ENCODE results near the gene JARID2. TPM values are rescaled to one million over a fixed set of nuclear protein-coding genes. Genes with fewer than 3 reads are reported as not detected.
"Not testable (repeated sequence)": the region's sequence is repeated elsewhere in the genome, so short reads cannot be mapped to it uniquely, and the experiment has no call there.

JARID2 gene
- total RNA-seq, 8 experiments from 2014 or later: 11.8 to 39.9 (median 30.7) TPM

DNA sequence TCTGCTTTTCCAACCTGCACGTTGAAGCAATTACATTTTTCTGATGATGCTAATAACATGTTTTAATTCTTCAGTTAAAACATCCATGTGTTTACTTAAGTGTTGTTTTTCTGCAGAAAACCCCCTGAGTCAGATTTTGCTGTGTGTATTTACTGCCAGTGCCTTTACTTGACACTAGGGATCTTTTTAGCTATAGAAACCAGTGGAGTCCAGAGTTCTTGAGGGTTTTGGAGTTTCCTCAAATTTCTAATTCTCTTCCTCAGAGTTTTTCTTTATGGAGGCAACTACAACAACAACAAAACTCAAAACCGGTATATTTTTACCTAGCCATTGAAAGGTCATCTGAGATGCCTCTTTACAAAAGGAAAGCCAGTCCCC lies 168.4 kb downstream of the JARID2 start:
- in situ Hi-C loops (cut with MboI; ENCODE audit: low pct_unique_long_range_greater_than_20kb in 2 of 9, low sequenced_read_pairs in 9 of 9, unreplicated experiment in 9 of 9): no loop called here
- WGBS, 10 experiments: 20 to 100% (median 41%) methylated on average over 1 to 2 of the region's 2 CpGs; no CpG with 5 or more reads in 1 of the 10 experiments
- Histone ChIP-seq H3K27ac (no peak overlapping the region), H3K4me3 (no peak overlapping the region), H3K4me1 (replicated peaks in 1 of 2) (peaks cover 0 to 3% of the 10 kb centered on the region in 2 donors)
- no peak for ATAC-seq (replicated peaks in 6 of 8)

DNA sequence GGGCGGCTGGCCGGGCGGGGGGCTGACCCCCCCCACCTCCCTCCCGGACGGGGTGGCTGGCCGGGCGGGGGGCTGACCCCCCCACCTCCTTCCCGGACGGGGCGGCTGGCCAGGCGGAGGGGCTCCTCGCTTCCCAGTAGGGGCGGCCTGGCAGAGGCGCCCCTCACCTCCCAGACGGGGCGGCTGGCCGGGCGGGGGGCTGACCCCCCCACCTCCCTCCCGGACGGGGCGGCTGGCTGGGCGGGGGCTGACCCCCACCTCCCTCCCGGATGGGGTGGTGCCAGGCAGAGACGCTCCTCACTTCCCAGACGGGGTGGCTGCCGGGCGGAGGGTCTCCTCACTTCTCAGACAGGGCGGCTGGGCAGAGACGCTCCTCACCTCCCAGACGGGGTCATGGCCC lies 169.8 kb downstream of the JARID2 start:
- H3K27ac ChIP-seq; H3K4me3 ChIP-seq; ATAC-seq (replicated peaks in 6 of 8); in situ Hi-C loops (cut with MboI; ENCODE audit: low pct_unique_long_range_greater_than_20kb in 2 of 9, low sequenced_read_pairs in 9 of 9, unreplicated experiment in 9 of 9); H3K4me1 ChIP-seq (replicated peaks in 1 of 2): not testable (repeated sequence)
- no CpG with 5 or more reads among the region's 30 CpGs for WGBS, 10 experiments

DNA sequence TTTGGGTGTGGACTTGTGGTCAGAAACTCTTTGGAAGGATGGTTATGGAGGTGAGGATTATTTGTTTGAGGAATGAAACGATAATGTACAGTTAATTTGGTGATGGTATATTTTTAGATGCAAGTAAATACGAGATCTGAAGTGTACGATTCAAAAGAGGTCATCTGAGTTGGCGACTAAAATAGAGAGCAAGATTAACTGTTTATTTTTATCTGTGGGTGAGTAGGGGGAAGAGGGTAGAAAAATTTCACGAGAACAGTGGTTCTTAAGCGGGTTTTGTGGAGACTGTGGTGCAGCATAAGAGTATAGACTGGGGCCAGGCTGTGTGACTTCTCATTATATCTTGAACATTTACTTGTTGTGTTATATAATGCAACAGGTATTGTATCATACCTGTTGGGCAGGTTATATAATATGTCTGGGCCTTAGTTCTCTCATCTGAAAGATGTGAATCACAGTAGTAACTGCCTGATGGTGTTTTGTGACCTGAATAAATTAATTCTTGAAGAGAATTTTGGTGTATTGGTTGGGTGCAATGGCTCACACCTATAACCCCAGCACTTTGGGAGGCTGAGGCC lies 171.2 kb downstream of the JARID2 start:
- in situ Hi-C loops (cut with MboI; ENCODE audit: low pct_unique_long_range_greater_than_20kb in 2 of 9, low sequenced_read_pairs in 9 of 9, unreplicated experiment in 9 of 9): no loop called here
- no peak for ATAC-seq (replicated peaks in 6 of 8)
- WGBS, 10 experiments: 81 to 100% (median 100%) methylated on average over 1 to 6 of the region's 6 CpGs
- Histone ChIP-seq H3K27ac (no peak overlapping the region), H3K4me1 (replicated peaks in 1 of 2) (peaks cover 16 to 18% of the 10 kb centered on the region in 2 donors), H3K4me3 (no peak overlapping the region)

DNA sequence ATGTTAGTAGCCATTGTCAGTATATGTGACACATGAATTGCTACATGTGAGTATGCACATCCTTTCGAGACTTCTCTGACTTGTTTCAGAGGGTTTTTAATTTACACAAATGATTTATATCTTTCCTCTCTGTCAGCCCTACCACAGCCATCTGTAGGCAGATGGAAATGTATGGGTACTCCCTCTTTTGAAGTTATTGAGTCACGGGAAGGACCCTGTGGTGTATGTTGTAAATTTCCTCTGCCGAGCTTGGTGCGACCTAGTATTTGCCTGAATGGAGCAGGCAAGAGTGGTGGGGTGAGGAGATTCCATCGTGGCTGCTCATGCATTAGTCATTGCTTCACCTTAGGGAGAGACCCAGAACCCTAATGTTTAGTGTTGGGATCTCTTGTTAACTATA lies 171.9 kb downstream of the JARID2 start:
- in situ Hi-C loops (cut with MboI; ENCODE audit: low pct_unique_long_range_greater_than_20kb in 2 of 9, low sequenced_read_pairs in 9 of 9, unreplicated experiment in 9 of 9): no loop called here
- Histone ChIP-seq H3K4me1 (replicated peaks in 1 of 2) (peaks cover 19 to 25% of the 10 kb centered on the region in 2 donors), H3K27ac (no peak overlapping the region), H3K4me3 (no peak overlapping the region)
- peak in 3 of 8 experiments; percentile 23 to 40 (median 26) for ATAC-seq (replicated peaks in 6 of 8)
- 14 to 100% (median 70%) methylated on average over 1 to 5 of the region's 5 CpGs; no CpG with 5 or more reads in 1 of the 10 experiments for WGBS, 10 experiments

DNA sequence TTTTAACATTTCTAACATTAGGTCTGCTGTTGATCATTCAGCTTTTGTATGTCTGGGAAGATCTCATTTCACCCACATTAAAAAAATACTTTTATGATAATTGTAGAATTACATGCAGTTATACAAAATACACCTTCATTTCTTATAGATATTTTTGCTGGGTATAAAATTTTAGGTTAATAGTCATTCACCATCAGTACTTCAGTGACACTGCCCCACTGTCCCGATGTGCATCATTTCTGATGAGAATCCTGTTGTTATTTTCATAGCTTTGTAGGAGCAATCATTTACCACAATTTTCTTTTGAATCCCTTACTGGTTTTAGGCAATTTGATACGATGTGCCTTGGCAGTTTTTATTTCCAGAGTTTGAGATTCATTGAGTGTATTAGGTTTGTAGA lies 173.6 kb downstream of the JARID2 start:
- Histone ChIP-seq H3K4me3 (no peak overlapping the region), H3K4me1 (replicated peaks in 1 of 2) (peaks cover 19 to 25% of the 10 kb centered on the region in 2 donors), H3K27ac (no peak overlapping the region)
- ATAC-seq (replicated peaks in 6 of 8): no peak
- 83 to 100% (median 95%) methylated on average over 1 to 2 of the region's 2 CpGs for WGBS, 10 experiments
- in situ Hi-C loops (cut with MboI; ENCODE audit: low pct_unique_long_range_greater_than_20kb in 2 of 9, low sequenced_read_pairs in 9 of 9, unreplicated experiment in 9 of 9): no loop called here

DNA sequence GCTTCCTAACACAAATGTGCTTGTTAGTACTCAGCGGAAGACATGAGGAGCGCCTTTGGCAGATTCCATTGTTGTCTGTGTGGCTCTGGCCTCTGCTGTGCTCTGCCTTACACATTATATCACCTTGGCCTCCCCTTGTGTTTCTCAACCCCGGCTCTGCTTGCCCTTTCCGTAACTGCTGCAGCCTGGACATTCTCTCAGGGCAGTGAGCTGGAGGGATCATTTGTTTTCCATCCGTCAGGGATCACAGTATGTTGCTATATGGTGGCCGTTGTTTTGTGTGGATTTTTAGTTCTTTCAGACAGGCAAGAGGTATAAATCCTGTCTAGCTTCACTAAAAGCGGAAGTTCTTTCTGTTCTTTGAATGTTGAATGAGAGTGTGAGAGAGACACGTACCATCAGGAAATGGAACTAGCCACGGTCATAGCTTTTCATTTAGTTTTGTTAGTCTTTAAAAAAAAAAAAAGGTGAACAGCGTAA lies 175.1 kb downstream of the JARID2 start:
- in situ Hi-C loops (cut with MboI; ENCODE audit: low pct_unique_long_range_greater_than_20kb in 2 of 9, low sequenced_read_pairs in 9 of 9, unreplicated experiment in 9 of 9): no loop called here
- peak overlapping the region; percentile 48 to 56 for H3K27ac ChIP-seq
- 27 to 87% (median 35%) methylated on average over 2 to 10 of the region's 10 CpGs for WGBS, 10 experiments
- peak overlapping the region in 1 of 5 donors; percentile 3 for H3K4me3 ChIP-seq
- ATAC-seq (replicated peaks in 6 of 8): peak in 5 of 8 experiments; percentile 90 to 97 (median 95)
- peaks cover 22 to 25% of the 10 kb centered on the region in 2 donors for H3K4me1 ChIP-seq (replicated peaks in 1 of 2)

DNA sequence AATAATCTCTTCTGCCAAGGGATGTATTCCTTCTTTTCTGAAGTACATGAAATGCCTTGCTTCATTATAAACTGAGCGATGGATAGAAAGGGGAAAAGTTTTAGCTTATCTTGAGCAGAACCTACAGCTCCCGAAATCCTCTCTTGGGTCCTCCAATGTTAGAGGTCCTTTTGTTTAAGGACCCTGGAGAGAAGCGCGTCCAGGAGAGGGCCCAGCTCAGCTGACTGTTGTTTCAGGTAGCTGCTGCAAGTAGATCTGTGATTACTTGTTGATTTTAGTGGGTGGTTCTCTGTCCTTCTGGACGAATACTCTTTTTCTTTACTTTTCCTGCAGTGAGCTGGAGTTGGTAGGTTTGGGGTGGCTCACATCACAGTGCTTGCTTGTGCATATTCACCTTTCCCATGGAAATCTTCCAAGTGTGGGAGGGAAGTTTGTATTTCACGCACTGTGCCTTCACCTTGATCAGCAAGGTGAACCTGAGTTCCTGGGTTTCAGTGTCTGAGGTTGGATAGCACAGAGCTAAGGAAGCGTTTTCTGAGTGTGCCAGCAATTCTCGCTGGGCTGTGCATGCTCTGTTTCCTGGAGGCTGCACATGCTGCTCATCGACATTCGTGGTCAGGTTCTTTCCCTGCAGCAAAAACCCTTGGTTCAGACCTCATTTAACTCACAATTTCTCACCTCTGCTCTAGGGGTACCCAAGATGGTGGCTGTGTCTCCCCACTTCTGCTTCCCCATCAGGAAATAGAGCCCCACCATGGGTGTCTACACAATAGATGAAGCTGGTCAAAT lies 176.3 kb downstream of the JARID2 start:
- Histone ChIP-seq H3K27ac (no peak overlapping the region), H3K4me1 (replicated peaks in 1 of 2) (peaks cover 32 to 34% of the 10 kb centered on the region in 2 donors)

DNA sequence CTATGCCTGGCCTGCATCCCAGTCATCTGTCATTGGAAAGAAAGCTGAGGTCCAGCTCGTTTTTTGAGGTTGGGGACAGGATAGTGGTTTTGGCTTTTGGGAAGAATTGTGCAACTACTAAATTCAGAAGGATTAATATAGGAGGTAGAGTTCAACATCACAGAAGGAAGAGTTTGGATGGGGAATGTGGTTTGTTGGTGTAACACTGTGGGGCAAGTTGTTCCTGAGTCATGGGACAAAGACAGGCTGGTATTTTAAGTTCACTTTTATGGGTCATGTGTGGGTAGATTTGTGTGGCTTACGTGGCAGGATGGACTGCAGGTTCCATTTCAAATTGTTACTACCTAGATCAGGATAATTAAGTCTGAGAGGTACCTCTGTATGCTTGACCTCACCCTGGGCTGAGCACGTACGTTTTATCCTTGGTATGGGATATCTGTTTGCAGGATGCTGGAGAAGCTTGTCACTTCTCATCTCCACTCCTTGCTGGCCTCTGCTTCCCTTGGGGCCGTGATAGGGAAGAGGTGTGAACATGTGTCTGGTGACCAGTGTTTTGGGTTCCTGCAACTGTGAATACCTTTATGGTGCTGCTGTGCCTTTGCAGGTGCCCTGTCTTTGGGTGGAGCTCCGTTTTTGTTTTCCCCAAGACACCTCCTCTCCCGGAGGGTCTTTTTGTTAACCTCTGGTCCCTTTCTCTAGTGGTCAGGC lies 177.6 kb downstream of the JARID2 start:
- ATAC-seq (replicated peaks in 6 of 8): no peak
- in situ Hi-C loops (cut with MboI; ENCODE audit: low pct_unique_long_range_greater_than_20kb in 2 of 9, low sequenced_read_pairs in 9 of 9, unreplicated experiment in 9 of 9): no loop called here
- Histone ChIP-seq H3K27ac (no peak overlapping the region), H3K4me3 (no peak overlapping the region), H3K4me1 (replicated peaks in 1 of 2) (peaks cover 41 to 47% of the 10 kb centered on the region in 2 donors)
- 67 to 100% (median 80%) methylated on average over 1 to 4 of the region's 7 CpGs; no CpG with 5 or more reads in 3 of the 10 experiments for WGBS, 10 experiments

More for the DNA sequence above, 176.3 kb downstream of the JARID2 start:
- WGBS, 10 experiments: 69 to 100% (median 92%) methylated on average over 1 to 7 of the region's 10 CpGs; no CpG with 5 or more reads in 1 of the 10 experiments
- no peak overlapping the region for H3K4me3 ChIP-seq
- no peak for ATAC-seq (replicated peaks in 6 of 8)
- in situ Hi-C loops (cut with MboI; ENCODE audit: low pct_unique_long_range_greater_than_20kb in 2 of 9, low sequenced_read_pairs in 9 of 9, unreplicated experiment in 9 of 9): no loop called here

DNA sequence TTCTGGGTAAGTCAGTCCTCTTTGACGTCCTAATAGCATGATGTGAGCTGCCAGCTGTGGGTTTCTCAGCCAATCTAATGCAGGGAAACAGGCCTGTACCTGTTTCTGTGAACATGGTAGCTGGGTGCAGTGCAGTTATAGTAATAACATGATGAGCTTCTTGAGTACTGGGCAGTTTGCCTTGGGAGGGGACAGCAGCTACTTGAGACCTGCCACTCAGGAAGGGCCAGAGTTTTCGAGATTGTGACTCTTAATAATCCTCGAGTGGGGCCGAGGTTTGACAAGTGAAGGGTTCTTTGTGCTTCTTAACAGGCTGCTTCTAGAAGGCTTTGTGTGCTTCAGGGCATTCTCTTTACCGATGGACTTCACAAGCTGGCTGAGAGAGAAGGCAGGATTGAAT lies 180.1 kb downstream of the JARID2 start:
- no peak overlapping the region for H3K27ac ChIP-seq
- in situ Hi-C loops (cut with MboI; ENCODE audit: low pct_unique_long_range_greater_than_20kb in 2 of 9, low sequenced_read_pairs in 9 of 9, unreplicated experiment in 9 of 9): no loop called here

DNA sequence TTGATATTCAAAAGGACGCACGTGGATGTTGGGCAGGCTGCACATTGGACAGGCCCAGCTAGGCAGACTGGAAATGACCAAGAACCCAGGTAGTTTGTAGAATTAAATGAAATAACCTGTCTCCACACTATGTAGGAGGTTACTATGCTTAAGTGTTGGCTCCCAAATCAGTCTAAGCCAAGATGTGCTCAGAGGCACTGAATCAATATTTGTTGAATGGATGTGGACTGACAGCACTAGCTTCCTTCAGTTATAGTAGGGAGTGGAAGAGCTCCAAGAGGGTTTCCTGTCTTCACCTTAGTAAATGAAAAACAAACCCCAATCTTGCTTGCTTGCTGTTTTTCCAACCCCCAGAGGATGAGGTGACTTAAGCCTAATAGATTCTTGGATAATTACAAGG lies 180.5 kb downstream of the JARID2 start:
- in situ Hi-C loops (cut with MboI; ENCODE audit: low pct_unique_long_range_greater_than_20kb in 2 of 9, low sequenced_read_pairs in 9 of 9, unreplicated experiment in 9 of 9): no loop called here

More for the DNA sequence above, 180.1 kb downstream of the JARID2 start:
- H3K4me1 ChIP-seq (replicated peaks in 1 of 2): peaks cover 50 to 60% of the 10 kb centered on the region in 2 donors
- H3K4me3 ChIP-seq: no peak overlapping the region
- WGBS, 10 experiments: 68 to 100% (median 87%) methylated on average over 1 to 5 of the region's 5 CpGs; no CpG with 5 or more reads in 4 of the 10 experiments
- ATAC-seq (replicated peaks in 6 of 8): no peak

DNA sequence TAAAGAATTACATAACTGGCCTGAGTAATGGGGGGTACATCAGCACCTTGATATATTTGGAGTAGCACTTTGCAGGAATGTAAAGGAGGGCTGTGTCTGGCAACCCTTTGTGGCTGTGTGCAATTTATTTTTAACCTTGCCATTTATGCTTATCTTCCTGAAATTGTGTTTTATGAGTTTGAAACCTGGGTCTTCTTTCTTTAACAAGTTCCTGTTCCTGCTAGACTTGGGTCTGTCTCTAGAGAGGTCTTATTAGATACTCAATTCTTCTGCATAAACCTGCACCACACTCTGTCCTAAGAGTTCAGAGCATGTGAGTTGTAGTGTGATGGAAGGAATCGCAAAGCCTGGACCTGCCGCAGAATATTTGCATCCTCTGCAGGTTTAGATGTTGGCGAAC lies 181.0 kb downstream of the JARID2 start:
- peak in 1 of 8 experiments; percentile 4 for ATAC-seq (replicated peaks in 6 of 8)
- in situ Hi-C loops (cut with MboI; ENCODE audit: low pct_unique_long_range_greater_than_20kb in 2 of 9, low sequenced_read_pairs in 9 of 9, unreplicated experiment in 9 of 9): no loop called here
- Histone ChIP-seq H3K4me3 (no peak overlapping the region), H3K27ac (no peak overlapping the region), H3K4me1 (replicated peaks in 1 of 2) (peaks cover 50 to 60% of the 10 kb centered on the region in 2 donors)
- WGBS, 10 experiments: 63 to 87% (median 78%) methylated on average over 1 to 3 of the region's 3 CpGs; no CpG with 5 or more reads in 3 of the 10 experiments

More for the DNA sequence above, 180.5 kb downstream of the JARID2 start:
- Histone ChIP-seq H3K4me1 (replicated peaks in 1 of 2) (peaks cover 50 to 60% of the 10 kb centered on the region in 2 donors), H3K27ac (no peak overlapping the region), H3K4me3 (no peak overlapping the region)
- WGBS, 10 experiments: 90 to 100% (median 100%) methylated on average over 2 of the region's 2 CpGs; no CpG with 5 or more reads in 2 of the 10 experiments
- no peak for ATAC-seq (replicated peaks in 6 of 8)

DNA sequence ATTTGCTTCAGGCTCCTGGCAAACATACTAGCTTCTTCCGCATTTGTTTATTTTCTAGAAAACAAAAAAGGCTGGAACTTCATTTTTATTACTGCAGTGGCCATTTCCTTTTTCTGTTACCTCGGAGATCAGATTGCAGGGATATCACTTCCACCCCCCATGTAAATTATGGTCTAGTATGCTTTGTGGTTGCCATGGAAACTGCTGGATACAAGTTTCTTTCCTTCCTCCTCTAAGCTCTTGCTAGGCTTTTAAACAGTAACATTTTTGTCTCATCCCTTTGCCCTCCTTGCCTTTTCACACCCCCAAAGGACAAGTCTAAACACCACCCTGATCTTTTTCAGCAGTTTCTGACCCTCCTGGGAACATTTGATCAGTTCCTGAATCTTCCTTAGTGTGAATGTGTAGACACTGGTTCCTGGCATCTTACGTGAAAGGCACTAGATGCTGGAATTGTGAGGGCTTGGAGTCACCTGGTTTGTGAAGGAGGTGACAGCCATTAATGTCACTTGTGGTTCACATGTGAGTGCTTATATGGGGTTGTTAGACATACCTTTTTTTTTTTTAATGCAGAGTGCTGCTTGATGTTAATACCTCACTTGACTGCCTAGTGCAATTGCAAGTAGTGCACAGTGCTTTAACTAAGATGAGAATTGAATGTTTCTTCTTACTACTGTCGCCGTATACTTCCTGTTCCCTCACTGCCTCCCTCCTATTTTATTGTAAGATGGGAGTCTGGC lies 181.6 kb downstream of the JARID2 start:
- 25 to 100% (median 63%) methylated on average over 1 to 5 of the region's 5 CpGs for WGBS, 10 experiments
- H3K4me1 ChIP-seq (replicated peaks in 1 of 2): peaks cover 52 to 60% of the 10 kb centered on the region in 2 donors
- in situ Hi-C loops (cut with MboI; ENCODE audit: low pct_unique_long_range_greater_than_20kb in 2 of 9, low sequenced_read_pairs in 9 of 9, unreplicated experiment in 9 of 9): no loop called here
- H3K27ac ChIP-seq: no peak overlapping the region
- H3K4me3 ChIP-seq: no peak overlapping the region
- ATAC-seq (replicated peaks in 6 of 8): peak in 4 of 8 experiments; percentile 18 to 64 (median 40)
